ENCODE data around the gene IQGAP1.
"Not testable (repeated sequence)": the region's sequence is repeated elsewhere in the genome, so short reads cannot be mapped to it uniquely, and the experiment has no call there.

IQGAP1 gene

DNA sequence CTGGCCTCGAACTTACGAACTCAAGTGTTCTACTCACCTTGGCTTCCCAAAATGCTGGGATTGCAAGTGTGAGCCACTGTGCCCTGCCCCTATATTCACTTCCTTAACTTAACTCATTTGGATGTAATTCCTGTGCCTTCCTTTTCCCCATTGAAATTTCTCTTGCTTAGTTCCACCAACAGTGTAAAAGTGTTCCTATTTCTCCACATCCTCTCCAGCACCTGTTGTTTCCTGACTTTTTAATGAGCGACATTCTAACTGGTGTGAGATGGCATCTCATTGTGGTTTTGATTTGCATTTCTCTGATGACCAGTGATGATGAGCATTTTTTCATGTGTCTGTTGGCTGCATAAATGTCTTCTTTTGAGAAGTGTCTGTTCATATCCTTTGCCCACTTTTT lies 21.5 kb downstream of the IQGAP1 start:
- not testable (repeated sequence) for DNase-seq (ENCODE audit: low spot score)

GRCh38 chr15:90410316-90410715 lies 22.3 kb downstream of the IQGAP1 start:
- DNase-seq (ENCODE audit: low spot score): not testable (repeated sequence)

DNA sequence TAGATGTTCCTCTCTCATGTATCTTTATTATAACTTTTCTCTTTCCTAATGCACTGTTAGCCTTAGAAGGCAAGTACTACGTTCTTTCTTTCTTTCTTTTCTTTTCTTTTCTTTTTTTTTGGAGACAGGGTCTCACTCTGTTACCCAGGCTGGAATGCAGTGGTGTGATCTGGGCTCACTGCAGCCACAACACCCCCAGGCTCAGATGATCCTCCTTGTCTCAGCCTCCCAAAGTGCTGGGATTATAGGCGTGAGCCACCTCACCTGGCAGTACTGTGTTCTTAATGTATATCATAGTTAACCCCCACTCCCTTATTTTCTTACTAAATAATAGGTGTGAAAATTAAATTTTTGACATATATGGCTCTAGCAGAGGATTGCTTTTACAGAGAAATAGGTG lies 23.1 kb downstream of the IQGAP1 start:
- no peak for DNase-seq (ENCODE audit: low spot score)

- DNase-seq (ENCODE audit: low spot score): no peak
These were observed 24.5 kb downstream of the IQGAP1 start for GRCh38 chr15:90412356-90413194.

- DNase-seq (ENCODE audit: low spot score): no peak
These were observed 25.7 kb downstream of the IQGAP1 start for GRCh38 chr15:90413411-90414379.

DNA sequence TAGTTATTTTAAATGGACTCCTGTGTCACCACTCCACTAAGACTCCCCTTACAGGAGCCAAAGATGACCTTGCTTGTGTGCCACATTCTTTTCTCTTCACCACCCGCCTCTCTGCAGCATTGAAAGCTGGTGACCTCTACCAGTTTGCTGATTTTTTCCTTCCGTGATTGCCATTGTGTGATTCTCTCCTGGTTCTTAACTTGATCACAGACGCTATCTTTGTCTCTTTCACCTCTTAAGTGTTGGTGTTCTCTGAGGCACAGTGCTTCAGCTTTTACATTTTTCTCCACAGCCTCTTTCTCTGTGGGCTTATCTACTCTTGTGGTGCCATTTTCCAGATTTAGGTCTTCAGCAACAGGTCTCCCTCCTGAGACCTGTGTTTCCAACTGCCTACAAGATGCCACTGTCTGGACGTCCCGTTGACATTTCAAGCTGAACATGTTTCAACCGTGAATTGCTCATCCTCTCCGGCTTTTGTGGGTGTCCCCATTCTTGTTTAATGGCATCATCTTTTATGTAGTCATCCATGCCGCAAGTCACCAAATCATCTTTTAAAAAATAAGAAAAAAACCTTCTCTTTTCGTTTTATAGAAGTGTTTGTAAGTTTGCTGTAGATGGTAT lies 26.5 kb downstream of the IQGAP1 start:
- no peak for DNase-seq (ENCODE audit: low spot score)

DNA sequence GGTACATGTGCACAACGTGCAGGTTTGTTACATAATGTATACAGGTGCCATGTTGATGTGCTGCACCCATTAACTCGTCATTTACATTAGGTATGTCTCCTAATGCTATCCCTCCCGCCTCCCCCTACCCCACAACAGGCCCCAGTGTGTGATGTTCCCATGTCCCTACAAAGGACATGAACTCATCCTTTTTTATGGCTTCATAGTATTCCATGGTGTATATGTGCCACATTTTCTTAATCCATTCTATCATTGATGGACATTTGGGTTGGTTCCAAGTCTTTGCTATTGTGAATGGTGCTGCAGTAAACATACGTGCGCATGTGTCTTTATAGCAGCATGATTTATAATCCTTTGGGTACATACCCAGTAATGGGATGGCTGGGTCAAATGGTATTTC lies 28.0 kb downstream of the IQGAP1 start:
- not testable (repeated sequence) for DNase-seq (ENCODE audit: low spot score)

- no peak for DNase-seq (ENCODE audit: low spot score)
These were observed 30.6 kb downstream of the IQGAP1 start for GRCh38 chr15:90418627-90419026.

GRCh38 chr15:90419206-90419605 lies 31.2 kb downstream of the IQGAP1 start:
- DNase-seq (ENCODE audit: low spot score): no peak

GRCh38 chr15:90419738-90420406 lies 31.8 kb downstream of the IQGAP1 start:
- DNase-seq (ENCODE audit: low spot score): no peak

GRCh38 chr15:90420451-90420850 lies 32.4 kb downstream of the IQGAP1 start:
- DNase-seq (ENCODE audit: low spot score): no peak

DNA sequence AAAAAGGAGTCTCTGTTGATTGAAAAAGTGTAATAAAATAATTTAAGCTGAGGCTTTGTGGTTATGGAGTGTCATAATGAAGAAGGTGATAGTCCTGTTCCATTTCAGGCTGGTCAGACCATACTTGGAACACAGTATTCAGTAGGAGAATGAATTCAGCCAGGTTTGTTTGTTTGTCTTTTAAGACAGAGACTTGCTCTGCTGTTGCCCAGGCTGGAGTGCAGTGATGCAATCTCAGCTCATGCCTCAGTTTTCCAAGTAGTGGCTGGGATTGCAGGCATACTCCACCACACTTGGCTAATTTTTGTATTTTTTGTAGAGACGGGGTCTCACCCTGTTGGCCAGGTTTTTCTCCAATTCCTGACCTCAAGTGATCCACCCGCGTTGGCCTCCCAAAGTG lies 33.5 kb downstream of the IQGAP1 start:
- DNase-seq (ENCODE audit: low spot score): no peak

DNA sequence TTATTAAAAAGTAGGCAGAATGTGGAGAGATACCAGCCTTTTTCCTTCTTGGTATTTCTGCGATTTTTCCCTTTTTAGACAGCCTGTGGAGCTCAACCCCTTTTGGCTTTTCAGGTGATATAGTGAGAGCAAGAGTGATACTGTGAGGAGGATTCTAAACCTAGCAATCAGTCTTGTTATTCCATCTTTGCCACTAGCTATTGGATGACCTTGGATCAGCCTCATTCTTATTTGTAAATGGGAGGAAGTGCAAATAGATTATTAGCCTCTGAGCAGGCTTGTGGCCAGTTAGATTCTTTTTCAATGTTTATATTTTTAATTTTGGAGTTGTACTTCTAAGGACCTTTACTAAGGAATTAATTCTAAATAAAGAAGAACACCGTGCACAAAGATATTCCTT lies 34.0 kb downstream of the IQGAP1 start:
- DNase-seq (ENCODE audit: low spot score): no peak

DNA sequence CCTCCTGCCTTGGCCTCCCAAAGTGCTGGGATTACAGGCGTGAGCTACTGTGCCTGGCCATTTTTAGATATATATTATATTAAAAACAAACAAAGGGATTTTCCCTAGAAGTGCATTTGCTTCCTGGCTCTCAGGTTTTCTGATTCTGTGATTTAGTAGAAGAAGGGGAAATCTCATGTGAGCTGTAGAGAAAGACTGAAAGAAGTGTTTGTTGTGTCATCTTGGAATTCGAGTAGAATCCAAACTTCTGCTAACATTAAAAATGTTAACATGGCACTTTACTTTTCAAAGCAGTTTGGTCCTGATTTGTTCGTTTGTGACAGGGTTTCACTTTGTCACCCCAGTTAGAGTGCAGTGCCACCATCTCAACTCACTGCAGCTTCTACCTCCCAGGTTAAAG lies 34.9 kb downstream of the IQGAP1 start:
- no peak for DNase-seq (ENCODE audit: low spot score)

GRCh38 chr15:90423801-90424319 lies 35.8 kb downstream of the IQGAP1 start:
- DNase-seq (ENCODE audit: low spot score): no peak

DNA sequence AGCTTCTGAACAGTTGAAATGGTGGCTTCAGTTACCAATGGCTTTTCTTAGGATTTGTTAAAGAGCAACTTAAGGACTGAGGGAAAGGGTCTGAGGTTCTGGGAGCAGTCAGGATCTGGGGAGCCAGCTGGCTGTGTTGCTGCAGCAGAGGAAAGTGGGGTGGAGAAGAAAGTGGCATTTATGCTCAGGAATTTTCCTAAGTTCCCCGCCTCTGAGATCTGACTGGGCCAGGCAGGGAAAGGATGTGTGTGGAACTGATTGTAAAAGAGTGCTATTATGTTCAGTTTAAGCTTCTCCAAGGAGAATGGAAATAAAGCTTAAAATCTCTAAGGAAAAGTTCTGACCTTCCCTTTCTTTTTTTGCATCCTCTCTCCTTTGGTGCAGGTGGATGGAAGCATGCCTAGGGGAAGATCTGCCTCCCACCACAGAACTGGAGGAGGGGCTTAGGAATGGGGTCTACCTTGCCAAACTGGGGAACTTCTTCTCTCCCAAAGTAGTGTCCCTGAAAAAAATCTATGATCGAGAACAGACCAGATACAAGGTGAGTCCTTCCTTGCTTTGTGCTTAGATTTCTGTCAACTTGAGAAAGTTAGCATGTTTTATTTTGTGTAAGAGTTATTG lies 37.8 kb downstream of the IQGAP1 start:
- no peak for DNase-seq (ENCODE audit: low spot score)

DNA sequence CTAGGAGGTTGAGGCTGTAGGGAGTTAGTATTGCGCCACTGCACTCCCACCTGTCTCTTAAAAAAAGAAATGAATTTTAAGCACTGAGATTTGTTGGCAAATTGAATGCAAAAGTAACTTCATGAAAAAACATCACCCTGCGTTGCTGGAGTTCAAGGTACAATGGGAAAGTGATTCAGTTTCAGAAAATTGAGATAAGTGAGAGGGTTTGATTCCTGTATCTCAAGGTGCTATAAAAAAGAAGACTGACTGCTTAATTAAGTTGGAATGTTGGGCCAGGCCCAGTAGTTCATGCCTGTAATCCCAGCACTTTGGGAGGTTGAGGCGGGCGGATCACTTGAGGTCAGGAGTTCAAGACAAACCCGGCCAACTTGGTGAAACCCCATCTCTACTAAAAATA lies 39.1 kb downstream of the IQGAP1 start:
- DNase-seq (ENCODE audit: low spot score): no peak

DNA sequence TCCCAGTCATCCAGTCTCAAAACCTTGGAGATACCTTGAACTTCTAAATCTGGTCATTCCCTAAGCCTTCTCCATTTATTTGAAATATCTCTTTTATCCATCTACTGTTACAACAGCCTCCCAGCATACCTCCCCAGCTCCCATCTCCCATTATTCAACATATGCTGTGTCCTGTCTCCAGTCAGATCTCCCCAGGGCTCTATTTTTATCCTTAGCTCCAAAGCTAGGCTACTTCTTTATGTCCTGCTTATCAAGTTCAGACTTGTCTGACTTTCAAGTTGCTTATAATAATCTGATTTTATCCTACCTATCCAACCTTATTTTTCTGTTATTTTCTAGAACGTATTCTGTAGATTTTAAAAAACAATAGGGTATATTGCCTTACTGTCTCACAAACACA lies 44.2 kb downstream of the IQGAP1 start:
- no peak for DNase-seq (ENCODE audit: low spot score)

- no peak for DNase-seq (ENCODE audit: low spot score)
These were observed 47.8 kb downstream of the IQGAP1 start for GRCh38 chr15:90435652-90436337.

DNA sequence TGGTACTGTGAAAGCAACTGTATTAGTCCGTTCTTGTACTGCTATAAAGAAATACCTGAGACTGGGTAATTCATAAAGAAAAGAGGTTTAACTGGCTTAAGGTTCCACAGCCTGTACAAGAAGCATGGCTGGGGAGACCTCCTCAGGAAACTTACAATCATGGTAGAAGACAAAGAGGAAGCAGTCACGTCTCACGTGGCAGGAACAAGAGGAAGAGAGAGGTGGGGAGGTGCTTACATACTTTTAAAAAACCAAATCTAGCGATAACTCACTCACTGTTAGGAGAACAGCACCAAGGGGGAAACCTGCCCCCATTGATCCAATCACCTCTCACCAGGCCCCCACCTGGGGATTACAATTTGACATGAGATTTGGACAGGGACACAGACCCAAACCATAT lies 48.9 kb downstream of the IQGAP1 start:
- no peak for DNase-seq (ENCODE audit: low spot score)

DNA sequence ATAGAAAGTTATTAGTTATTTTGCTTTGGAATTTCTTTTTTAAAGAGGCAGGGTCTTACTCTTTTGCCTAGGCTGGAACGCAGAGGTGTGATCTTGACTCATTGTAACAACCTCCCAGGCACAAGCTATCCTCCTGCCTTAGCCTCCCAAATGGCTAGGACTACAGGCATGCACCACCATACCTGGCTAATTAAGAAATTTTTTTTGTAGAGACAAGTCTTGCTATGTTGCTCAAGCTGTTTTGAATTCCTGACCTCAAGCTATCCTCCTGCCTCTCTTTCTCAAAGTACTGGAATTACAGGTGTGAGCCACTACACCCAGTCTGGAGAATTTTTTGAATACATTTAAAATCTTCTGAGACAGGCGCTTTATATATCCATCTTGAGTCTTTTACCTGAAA lies 49.5 kb downstream of the IQGAP1 start:
- no peak for DNase-seq (ENCODE audit: low spot score)

All from germinal center (tissue), 1 donor.